ENCODE results near the gene GRAP2.

GRAP2 gene

GRCh38 chr22:39938509-39939111 is 37.7 kb downstream of the GRAP2 start:
- TF ChIP-seq CTCF (conservative IDR thresholded peaks at IDR 0.05; ENCODE audit: low read depth, low read length): no peak
- no peak for DNase-seq (ENCODE audit: low read depth)
- H3K4me3 ChIP-seq (ENCODE audit: low read depth, low read length): no peak overlapping the region

DNA sequence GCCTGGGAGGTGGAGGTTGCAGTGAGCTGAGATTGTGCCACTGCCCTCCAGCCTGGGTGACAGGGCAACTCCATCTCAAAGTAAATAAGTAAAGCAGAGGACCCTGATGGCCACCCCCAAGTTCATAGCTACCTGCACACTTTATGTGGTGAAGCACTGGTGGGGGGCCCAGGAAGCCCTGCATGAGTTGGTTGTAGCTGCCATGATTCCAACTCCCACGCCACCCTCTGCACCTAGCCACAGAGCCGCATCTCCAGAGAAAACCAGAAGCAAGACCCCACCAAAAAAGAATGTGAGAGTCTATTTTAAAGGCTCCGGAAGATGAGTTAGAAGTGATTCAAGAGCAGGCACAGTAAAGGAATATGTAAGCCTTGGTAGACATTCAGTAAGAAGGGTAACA is 38.9 kb downstream of the GRAP2 start:
- DNase-seq (ENCODE audit: low read depth): no peak
- TF ChIP-seq CTCF (conservative IDR thresholded peaks at IDR 0.05; ENCODE audit: low read depth, low read length): no peak
- no peak overlapping the region for H3K4me3 ChIP-seq (ENCODE audit: low read depth, low read length)

GRCh38 chr22:39940757-39941305 is 39.9 kb downstream of the GRAP2 start:
- DNase-seq (ENCODE audit: low read depth): peak; percentile 29
- TF ChIP-seq CTCF (conservative IDR thresholded peaks at IDR 0.05; ENCODE audit: low read depth, low read length): no peak
- no peak overlapping the region for H3K4me3 ChIP-seq (ENCODE audit: low read depth, low read length)

DNA sequence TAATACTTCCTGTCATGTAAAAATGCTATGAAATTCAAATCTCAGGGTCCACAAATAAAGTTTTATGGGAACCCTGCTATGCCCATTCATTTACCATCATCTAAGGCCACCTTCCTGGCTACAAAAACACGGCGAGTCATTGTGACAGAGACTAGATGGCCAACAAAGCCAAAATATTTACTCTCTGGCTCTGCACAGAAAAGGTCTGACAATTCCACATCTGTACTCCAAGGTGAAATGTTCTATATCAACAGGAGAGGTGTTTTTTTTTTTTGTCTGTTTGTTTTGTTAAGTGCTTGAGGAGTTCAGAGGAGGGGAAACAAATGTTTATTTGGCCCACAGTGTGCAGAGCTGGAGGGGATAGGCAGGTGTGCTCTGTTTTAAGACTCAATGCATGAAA is 40.7 kb downstream of the GRAP2 start:
- no peak for DNase-seq (ENCODE audit: low read depth)
- H3K4me3 ChIP-seq (ENCODE audit: low read depth, low read length): no peak overlapping the region
- TF ChIP-seq CTCF (conservative IDR thresholded peaks at IDR 0.05; ENCODE audit: low read depth, low read length): no peak

GRCh38 chr22:39942439-39943230 is 41.8 kb downstream of the GRAP2 start:
- no peak for TF ChIP-seq CTCF (conservative IDR thresholded peaks at IDR 0.05; ENCODE audit: low read depth, low read length)
- DNase-seq (ENCODE audit: low read depth): no peak

GRCh38 chr22:39943337-39943736 is 42.5 kb downstream of the GRAP2 start:
- no peak for DNase-seq (ENCODE audit: low read depth)
- H3K4me3 ChIP-seq (ENCODE audit: low read depth, low read length): no peak overlapping the region
- peak; percentile 9 for TF ChIP-seq CTCF (conservative IDR thresholded peaks at IDR 0.05; ENCODE audit: low read depth, low read length)

More at GRCh38 chr22:39942439-39943230, 41.8 kb downstream of the GRAP2 start:
- H3K4me3 ChIP-seq (ENCODE audit: low read depth, low read length): no peak overlapping the region

Measured in choroid plexus epithelial cell (primary cell).